SH-SY5Y (cell line): ENCODE data around the gene MAN1A1.

Experiments used
- GATA2 ChIP-seq: IDR thresholded peaks from 2 replicates; pipeline ENCODE4 v1.6.1; 2011; ENCODE audit warnings: mild to moderate bottlenecking, low read depth, low read length
- GATA3 ChIP-seq: IDR thresholded peaks from 2 replicates; pipeline ENCODE4 v1.6.1; 2011; ENCODE audit warnings: low read depth, mild to moderate bottlenecking, low read length, moderate library complexity

DNA sequence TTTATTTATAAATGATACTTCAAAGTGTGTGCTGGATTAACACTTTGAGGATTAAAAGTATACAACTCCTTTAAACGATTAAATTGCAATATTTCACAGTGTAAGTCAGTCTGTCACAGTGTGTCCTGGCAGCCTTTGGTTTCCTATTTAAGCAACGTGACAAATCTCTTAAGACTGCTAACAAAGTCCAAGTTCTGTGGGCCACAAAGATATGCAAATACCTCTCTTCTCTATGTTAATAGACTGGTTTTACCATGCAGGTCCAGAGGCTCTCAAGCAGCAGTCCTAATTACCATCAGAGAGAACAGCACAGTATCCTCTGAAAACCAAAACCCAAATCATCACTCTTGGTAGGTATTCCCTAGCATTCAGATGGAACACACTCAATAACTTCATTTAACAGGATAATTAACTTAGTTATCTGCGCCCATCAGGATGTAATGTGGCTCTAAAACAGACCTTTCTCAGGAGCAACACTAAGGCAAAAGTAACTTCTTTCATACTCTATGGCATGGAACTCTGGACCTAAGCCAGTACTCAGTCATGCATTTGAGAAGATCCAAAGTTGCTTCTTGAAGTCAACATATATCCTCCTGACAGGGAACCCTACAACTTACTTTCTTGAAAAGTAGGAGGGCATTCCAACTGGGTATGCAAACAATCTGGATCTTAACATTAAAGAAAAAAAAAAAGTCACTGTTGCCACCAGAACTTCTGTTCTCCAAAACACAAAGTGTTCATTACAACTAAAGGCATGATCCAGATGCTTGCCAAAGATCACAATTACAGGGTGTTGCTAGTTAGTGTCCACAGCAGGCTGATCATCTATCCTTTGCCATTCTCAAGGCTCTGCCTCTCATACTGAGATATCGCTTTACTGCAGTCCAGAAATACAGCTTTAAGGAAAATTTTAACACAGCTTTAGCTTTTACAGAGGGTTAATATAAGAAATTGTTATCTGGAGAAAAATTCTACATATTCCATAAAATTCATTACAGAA, 53.2 kb downstream of the MAN1A1 start:
- TF ChIP-seq GATA2: no peak
- no peak for TF ChIP-seq GATA3
